H9 (cell line): ENCODE measurements around the gene VASN. TPM values are rescaled to one million over a fixed set of nuclear protein-coding genes. Genes with fewer than 3 reads are reported as not detected.
A peak's percentile ranks its signal among the peaks of the same experiment; 100 is the strongest.

Source experiments
- DNase-seq: peaks from one replicate; pipeline ENCODE4 v3.0.0-alpha.2; 2017
- H2AFZ ChIP-seq: one replicate; pipeline ENCODE4 v1.6.1; 2013; ENCODE audit warnings: mild to moderate bottlenecking, low read length, control low read depth, moderate library complexity
- H2AK5ac ChIP-seq: 2 replicates; pipeline ENCODE4 v1.6.1; 2013; ENCODE audit warnings: low read length, control low read depth, mixed read lengths; ENCODE audit not compliant: insufficient read length
- H2BK120ac ChIP-seq: one replicate; pipeline ENCODE4 v1.6.1; 2013; ENCODE audit warnings: low read depth, mild to moderate bottlenecking, low read length, control low read depth, inconsistent platforms; ENCODE audit not compliant: poor library complexity, severe bottlenecking
- H2BK12ac ChIP-seq: 2 replicates; pipeline ENCODE4 v1.6.1; 2013; ENCODE audit warnings: low read length, control low read depth, mixed read lengths, low read depth; ENCODE audit not compliant: insufficient read length
- H2BK15ac ChIP-seq: 2 replicates; pipeline ENCODE4 v1.6.1; 2013; ENCODE audit warnings: low read depth, low read length, control low read depth
- H2BK20ac ChIP-seq: one replicate; pipeline ENCODE4 v1.6.1; 2013; ENCODE audit warnings: low read depth, mild to moderate bottlenecking, low read length, control low read depth, inconsistent platforms; ENCODE audit not compliant: poor library complexity, severe bottlenecking
- H2BK5ac ChIP-seq: 2 replicates; pipeline ENCODE4 v1.6.1; 2013; ENCODE audit warnings: low read length, control low read depth, mixed read lengths; ENCODE audit not compliant: insufficient read length
- H3K14ac ChIP-seq: 2 replicates; pipeline ENCODE4 v1.6.1; 2013; ENCODE audit warnings: low read length, control low read depth; ENCODE audit not compliant: insufficient read depth
- H3K18ac ChIP-seq: 2 replicates; pipeline ENCODE4 v1.6.1; 2013; ENCODE audit warnings: low read depth, mild to moderate bottlenecking, mixed read lengths, low read length, control low read depth; ENCODE audit not compliant: insufficient read length
- H3K23ac ChIP-seq: 2 replicates; pipeline ENCODE4 v1.6.1; 2013; ENCODE audit warnings: low read length, control low read depth, mixed read lengths, low read depth; ENCODE audit not compliant: insufficient read length
- H3K23me2 ChIP-seq: 2 replicates; pipeline ENCODE4 v1.6.1; 2013; ENCODE audit warnings: low read depth, mild to moderate bottlenecking, mixed read lengths, low read length, control low read depth; ENCODE audit not compliant: insufficient read length, poor library complexity, severe bottlenecking
- H3K27ac ChIP-seq: 2 replicates; pipeline ENCODE4 v1.5.1; 2013; ENCODE audit warnings: low read length, control low read depth, mixed read lengths, low read depth; ENCODE audit not compliant: insufficient read length
- H3K27me3 ChIP-seq: 2 replicates; pipeline ENCODE4 v1.6.1; 2013; ENCODE audit warnings: low read length, control low read depth, inconsistent platforms; ENCODE audit not compliant: insufficient read depth
- H3K4ac ChIP-seq: 2 replicates; pipeline ENCODE4 v1.6.1; 2013; ENCODE audit warnings: low read depth, mild to moderate bottlenecking, control low read depth, inconsistent platforms, low read length, moderate library complexity
- H3K4me1 ChIP-seq: 2 replicates; pipeline ENCODE4 v1.6.1; 2013; ENCODE audit warnings: low read length, control low read depth, inconsistent platforms; ENCODE audit not compliant: insufficient read depth
- H3K4me2 ChIP-seq: 2 replicates; pipeline ENCODE4 v1.6.1; 2013; ENCODE audit warnings: low read length, control low read depth, mixed read lengths; ENCODE audit not compliant: insufficient read length, insufficient read depth
- H3K56ac ChIP-seq: 2 replicates; pipeline ENCODE4 v1.6.1; 2013; ENCODE audit warnings: low read depth, mild to moderate bottlenecking, mixed read lengths, low read length, control low read depth; ENCODE audit not compliant: insufficient read length
- H3K79me1 ChIP-seq: 2 replicates; pipeline ENCODE4 v1.6.1; 2013; ENCODE audit warnings: low read depth, mild to moderate bottlenecking, moderate library complexity, low read length, control low read depth, inconsistent platforms; ENCODE audit not compliant: insufficient read depth, poor library complexity, severe bottlenecking
- H3K79me2 ChIP-seq: 2 replicates; pipeline ENCODE4 v1.6.1; 2013; ENCODE audit warnings: low read length, control low read depth, inconsistent platforms; ENCODE audit not compliant: insufficient read depth
- H3K9ac ChIP-seq: 2 replicates; pipeline ENCODE4 v1.6.1; 2013; ENCODE audit warnings: low read length, control low read depth, mixed read lengths; ENCODE audit not compliant: insufficient read length; ENCODE audit errors: extremely low read depth
- H3K9me3 ChIP-seq: one replicate; pipeline ENCODE4 v1.6.1; 2013; ENCODE audit warnings: low read depth, low read length, inconsistent platforms; ENCODE audit not compliant: control insufficient read depth
- H3T11ph ChIP-seq: one replicate; pipeline ENCODE4 v1.6.1; 2013; ENCODE audit warnings: mild to moderate bottlenecking, low read length, control low read depth, inconsistent platforms
- H4K20me1 ChIP-seq: one replicate; pipeline ENCODE4 v1.6.1; 2013; ENCODE audit not compliant: control insufficient read depth, insufficient read length, insufficient read depth
- H4K5ac ChIP-seq: 2 replicates; pipeline ENCODE4 v1.6.1; 2013; ENCODE audit warnings: low read depth, mild to moderate bottlenecking, mixed read lengths, low read length, control low read depth; ENCODE audit not compliant: insufficient read length
- H4K8ac ChIP-seq: replicated peaks from 2 replicates; pipeline ENCODE4 v1.6.1; 2013; ENCODE audit warnings: low read length, control low read depth, mixed read lengths, low read depth; ENCODE audit not compliant: insufficient read length
- H4K91ac ChIP-seq: 2 replicates; pipeline ENCODE4 v1.6.1; 2013; ENCODE audit warnings: low read depth, mild to moderate bottlenecking, moderate library complexity, mixed read lengths, low read length, control low read depth; ENCODE audit not compliant: insufficient read length
- H3K27ac Mint-ChIP-seq, 3 experiments: 2 replicates in 2 of 3; 3 replicates in 1 of 3; pipeline ENCODE4 v1.8.0; 2020 to 2021; ENCODE audit warnings: mixed read lengths in 3 of 3, mild to moderate bottlenecking in 1 of 3, moderate library complexity in 1 of 3
- H3K27me3 Mint-ChIP-seq: 2 replicates; pipeline ENCODE4 v1.8.0; 2021; ENCODE audit warnings: low read depth, mild to moderate bottlenecking, moderate library complexity, mixed read lengths
- H3K36me3 Mint-ChIP-seq, 3 experiments: 2 replicates in 2 of 3; 3 replicates in 1 of 3; pipeline ENCODE4 v1.8.0; 2020 to 2021; ENCODE audit warnings: low read depth in 3 of 3, mixed read lengths in 3 of 3; ENCODE audit not compliant: insufficient read depth in 1 of 3
- H3K4me1 Mint-ChIP-seq, 2 experiments: 2 replicates each; pipeline ENCODE4 v1.8.0; 2020; ENCODE audit warnings: mixed read lengths in 2 of 2
- H3K4me3 Mint-ChIP-seq, 2 experiments: 2 replicates in 1 of 2; 3 replicates in 1 of 2; pipeline ENCODE4 v1.8.0; 2020 to 2021; ENCODE audit warnings: mild to moderate bottlenecking in 2 of 2, mixed read lengths in 2 of 2, moderate library complexity in 1 of 2
- H3K9me3 Mint-ChIP-seq, 2 experiments: 2 replicates in 1 of 2; 3 replicates in 1 of 2; pipeline ENCODE4 v1.8.0; 2020; ENCODE audit warnings: mild to moderate bottlenecking in 2 of 2, mixed read lengths in 2 of 2, moderate library complexity in 1 of 2
- WGBS: extraction: QIAGEN DNeasy Blood & Tissue Kit; methylation state at CpG from one replicate; pipeline ENCODE4 v1.1.7; 2013; ENCODE audit warnings: missing lambda C conversion rate, low lambda C conversion rate, mixed read lengths; ENCODE audit not compliant: insufficient read length; ENCODE audit errors: extremely low coverage; 5-methylcytosine and 5-hydroxymethylcytosine counted together
- total RNA-seq: library from RNA; stranded (reverse); gene quantifications from 2 replicates; pipeline ENCODE4 v1.2.1, GENCODE V29; 2021
- TF ChIP-seq, protein P1 (sequence below): fragments of 200-600 bp; sonication (generic); conservative IDR thresholded peaks from 3 replicates; pipeline ENCODE4 v1.8.0; 2021; ENCODE audit warnings: antibody characterized with exemption, mild to moderate bottlenecking

VASN gene
- total RNA-seq, 1 experiment from 2014 or later, result 11.0 TPM

DNA sequence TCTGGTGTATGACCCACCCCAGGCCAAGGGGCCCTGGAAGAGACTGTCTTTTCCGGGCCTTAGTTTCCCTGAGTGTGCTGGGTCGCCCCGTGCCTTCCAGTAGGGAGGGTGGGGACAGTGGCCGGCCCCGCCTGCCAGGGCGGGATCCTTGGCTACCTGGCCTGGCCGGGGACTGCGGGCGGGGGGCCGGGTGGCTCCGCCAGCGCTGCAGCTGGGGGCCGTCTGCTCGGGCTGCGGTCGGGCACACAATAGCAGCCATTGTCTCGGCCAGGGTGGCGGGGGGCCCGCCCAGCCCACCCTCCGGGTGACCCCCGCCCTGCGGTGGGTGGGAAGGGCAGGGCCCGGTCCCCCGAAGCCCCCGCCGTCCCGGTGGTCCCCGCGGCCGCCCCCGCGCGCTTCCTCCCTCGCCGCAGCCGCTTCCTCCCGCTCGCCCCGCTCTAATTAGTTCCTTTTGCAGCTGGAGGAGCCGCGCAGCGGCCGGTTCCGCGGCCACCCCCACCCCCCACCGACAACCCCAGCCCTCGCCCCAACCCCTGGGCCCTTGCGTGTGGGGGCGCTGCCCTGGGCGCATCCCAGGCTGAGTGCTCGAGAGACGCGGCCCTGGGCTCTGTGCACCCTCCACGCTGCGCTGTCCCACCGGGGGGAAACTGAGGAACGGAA is 44.1 kb upstream of the VASN start:
- Histone ChIP-seq H3K27ac (no peak overlapping the region), H3K18ac (peak overlapping the region; percentile 39), H3K79me1 (no peaks in the 10 kb centered on the region), H3K23me2 (peaks cover 4% of the 10 kb centered on the region), H2AK5ac (no peak overlapping the region), H2BK120ac (no peak overlapping the region), H2AFZ (no peak overlapping the region), H3T11ph (no peak overlapping the region), H2BK15ac (no peak overlapping the region), H3K23ac (no peak overlapping the region), H3K9ac (peak overlapping the region; percentile 44), H2BK12ac (peak overlapping the region; percentile 30), H3K4me2 (peak overlapping the region; percentile 64), H3K56ac (no peak overlapping the region), H4K91ac (no peak overlapping the region), H3K27me3 (no peaks in the 10 kb centered on the region), H4K20me1 (no peaks in the 10 kb centered on the region), H3K9me3 (no peaks in the 10 kb centered on the region), H3K4ac (no peak overlapping the region; the same call in 1 of the 2 replicates), H3K4me1 (peaks cover 3% of the 10 kb centered on the region; the same call in 1 of the 2 replicates), H2BK20ac (no peak overlapping the region), H4K8ac (no peak overlapping the region), H2BK5ac (no peak overlapping the region), H3K14ac (peak overlapping the region; percentile 90), H3K79me2 (peaks cover 1% of the 10 kb centered on the region; the same call in 1 of the 2 replicates), H4K5ac (no peak overlapping the region)
- Mint-ChIP-seq H3K9me3 (no peaks in the 10 kb centered on the region), H3K4me3 (peak overlapping the region; percentile 46 to 62; a peak in 3 of 5 replicates), H3K36me3 (no peaks in the 10 kb centered on the region; a peak in 1 of 7 replicates), H3K27ac (no peak overlapping the region), H3K27me3 (no peaks in the 10 kb centered on the region), H3K4me1 (peaks cover 9 to 18% of the 10 kb centered on the region in 2 experiments)
- DNase-seq, result no peak
- TF ChIP-seq, protein P1, sequence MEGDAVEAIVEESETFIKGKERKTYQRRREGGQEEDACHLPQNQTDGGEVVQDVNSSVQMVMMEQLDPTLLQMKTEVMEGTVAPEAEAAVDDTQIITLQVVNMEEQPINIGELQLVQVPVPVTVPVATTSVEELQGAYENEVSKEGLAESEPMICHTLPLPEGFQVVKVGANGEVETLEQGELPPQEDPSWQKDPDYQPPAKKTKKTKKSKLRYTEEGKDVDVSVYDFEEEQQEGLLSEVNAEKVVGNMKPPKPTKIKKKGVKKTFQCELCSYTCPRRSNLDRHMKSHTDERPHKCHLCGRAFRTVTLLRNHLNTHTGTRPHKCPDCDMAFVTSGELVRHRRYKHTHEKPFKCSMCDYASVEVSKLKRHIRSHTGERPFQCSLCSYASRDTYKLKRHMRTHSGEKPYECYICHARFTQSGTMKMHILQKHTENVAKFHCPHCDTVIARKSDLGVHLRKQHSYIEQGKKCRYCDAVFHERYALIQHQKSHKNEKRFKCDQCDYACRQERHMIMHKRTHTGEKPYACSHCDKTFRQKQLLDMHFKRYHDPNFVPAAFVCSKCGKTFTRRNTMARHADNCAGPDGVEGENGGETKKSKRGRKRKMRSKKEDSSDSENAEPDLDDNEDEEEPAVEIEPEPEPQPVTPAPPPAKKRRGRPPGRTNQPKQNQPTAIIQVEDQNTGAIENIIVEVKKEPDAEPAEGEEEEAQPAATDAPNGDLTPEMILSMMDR, result no peak
- WGBS, result no CpG with 5 or more reads among the region's 57 CpGs
